Occipital lobe (tissue), 2 donors: ENCODE measurements around the gene BBS2. TPM values are rescaled to one million over a fixed set of nuclear protein-coding genes. Genes with fewer than 3 reads are reported as not detected.

Experiments used
- DNase-seq: peaks from one replicate; lab custom pipeline; 2025; lab: John Stamatoyannopoulos, UW
- total RNA-seq: library from RNA; depleted of rRNA; stranded (reverse); fragments of >200 nt; gene quantifications from one replicate; pipeline ENCODE4 v1.2.3, GENCODE V29; 2014

BBS2 gene, protein sequence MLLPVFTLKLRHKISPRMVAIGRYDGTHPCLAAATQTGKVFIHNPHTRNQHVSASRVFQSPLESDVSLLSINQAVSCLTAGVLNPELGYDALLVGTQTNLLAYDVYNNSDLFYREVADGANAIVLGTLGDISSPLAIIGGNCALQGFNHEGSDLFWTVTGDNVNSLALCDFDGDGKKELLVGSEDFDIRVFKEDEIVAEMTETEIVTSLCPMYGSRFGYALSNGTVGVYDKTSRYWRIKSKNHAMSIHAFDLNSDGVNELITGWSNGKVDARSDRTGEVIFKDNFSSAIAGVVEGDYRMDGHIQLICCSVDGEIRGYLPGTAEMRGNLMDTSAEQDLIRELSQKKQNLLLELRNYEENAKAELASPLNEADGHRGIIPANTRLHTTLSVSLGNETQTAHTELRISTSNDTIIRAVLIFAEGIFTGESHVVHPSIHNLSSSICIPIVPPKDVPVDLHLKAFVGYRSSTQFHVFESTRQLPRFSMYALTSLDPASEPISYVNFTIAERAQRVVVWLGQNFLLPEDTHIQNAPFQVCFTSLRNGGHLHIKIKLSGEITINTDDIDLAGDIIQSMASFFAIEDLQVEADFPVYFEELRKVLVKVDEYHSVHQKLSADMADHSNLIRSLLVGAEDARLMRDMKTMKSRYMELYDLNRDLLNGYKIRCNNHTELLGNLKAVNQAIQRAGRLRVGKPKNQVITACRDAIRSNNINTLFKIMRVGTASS
- total RNA-seq = 124 TPM

DNA sequence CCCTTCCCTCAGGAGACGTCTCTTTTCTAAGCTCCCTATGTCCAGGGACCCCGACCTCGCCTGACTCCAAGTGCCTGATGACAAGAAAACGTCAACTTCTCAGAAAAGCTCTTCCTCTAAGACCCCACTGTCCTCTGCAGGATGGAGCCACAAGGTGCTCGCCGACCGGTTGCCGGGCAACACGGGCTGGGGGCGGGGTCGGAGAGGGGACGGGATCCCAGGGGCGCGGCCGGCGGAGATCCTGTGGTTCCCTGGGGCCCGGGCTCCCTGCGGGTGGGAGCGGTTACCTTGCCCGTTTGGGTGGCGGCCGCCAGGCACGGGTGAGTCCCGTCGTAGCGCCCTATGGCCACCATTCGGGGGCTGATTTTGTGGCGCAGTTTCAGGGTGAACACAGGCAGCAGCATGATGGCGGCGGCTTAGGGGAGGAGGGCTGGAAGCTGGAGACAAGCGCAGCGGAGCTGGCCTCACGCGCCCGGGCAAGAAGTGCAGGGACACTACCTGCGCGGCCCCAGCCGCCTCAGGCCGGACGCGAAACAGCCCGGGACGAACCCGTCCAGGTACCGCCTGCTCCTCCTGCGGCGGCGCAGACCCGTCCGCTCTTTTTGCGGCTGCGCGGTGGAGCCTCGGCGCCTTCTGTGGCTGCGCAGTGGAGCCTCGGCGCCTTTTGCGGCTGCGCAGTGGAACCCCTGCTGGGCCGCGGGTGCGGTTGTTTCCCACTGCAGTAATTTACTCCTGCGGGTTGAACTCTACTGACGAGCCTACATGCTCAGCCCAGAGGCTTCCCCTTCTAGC is at the start of gene BBS2:
Gene BBS2 (minus strand): TSS at position 566 of the 792 bp plus-strand sequence. CDS start 162 bp downstream, at position 404.
- DNase-seq = peak; percentile 89

DNA sequence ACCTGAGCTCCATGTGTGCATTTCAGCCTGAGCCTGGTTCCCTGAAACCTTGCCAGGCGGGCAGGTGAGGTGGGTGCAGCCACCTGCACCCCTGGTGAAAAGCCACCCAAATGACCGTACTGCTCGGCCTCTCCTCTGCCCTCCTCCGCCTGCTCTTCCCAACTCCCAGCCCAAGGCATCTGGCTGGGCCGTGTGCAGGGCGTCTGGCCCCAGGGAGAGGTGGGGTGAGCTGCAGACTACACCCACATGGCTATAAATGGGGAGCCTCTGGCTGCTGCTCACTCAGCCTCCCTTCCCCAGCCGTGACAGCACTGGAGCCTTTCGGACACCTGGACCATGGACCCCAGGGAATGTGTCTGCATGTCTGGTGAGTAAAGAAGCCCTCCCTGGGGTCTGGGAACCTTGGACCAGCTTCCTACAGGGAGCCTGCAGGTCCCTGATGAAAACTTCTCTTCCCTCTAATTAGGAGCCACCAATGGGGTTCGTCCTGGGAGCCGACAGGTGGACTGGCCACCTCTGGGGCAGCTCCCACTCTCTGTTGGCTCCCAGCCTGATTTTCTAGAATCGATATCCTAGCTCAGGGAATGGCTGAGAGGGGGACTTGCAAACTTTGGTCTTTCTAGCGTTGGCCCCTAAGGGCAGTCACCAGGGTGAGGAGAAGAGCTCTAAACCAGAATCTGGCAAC is 45.1 kb upstream of the BBS2 start, which contains the start of gene MT4:
Gene MT4 (plus strand): TSS at position 281 of the 685 bp plus-strand sequence. CDS start 56 bp downstream, at position 337.
- DNase-seq = no peak

DNA sequence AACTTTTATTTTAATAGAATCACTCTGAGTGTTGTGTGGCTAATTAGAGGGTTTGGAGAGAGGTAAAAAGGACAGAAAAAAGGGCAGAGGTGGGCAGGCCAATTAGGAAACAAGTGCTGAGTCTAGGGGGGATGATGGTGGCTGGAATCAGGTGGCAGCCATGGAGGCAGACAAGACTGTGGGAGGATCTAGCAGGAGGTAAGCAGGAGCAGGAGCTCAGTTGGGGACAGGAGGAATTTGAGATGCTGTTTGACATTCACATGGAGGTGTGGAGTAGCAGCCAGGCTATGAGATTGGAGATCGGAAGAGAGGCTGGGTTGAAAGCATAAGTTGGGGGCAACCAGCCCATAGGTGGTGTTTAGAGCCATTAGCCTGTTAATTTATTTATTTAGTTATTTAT is 41.3 kb upstream of the BBS2 start:
- no peak for DNase-seq

DNA sequence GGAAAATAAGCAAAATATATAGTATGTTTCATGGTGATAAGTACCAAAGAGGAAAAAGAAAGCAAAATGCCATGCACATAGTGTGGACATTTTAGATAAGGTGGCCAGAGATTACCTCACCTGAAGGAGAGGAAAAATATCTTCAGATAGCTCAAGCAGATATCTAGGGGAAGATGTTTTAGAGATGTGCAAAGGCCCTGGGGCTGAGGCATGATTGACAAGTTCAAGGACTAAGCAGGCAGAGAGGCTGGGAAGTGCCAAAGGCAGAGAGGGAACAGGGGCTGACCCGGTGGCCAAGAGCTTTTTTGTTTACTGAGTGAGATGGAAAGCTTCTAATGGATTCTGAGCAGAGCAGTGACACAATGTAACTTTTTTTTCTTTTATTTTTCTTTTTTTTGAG is 40.6 kb upstream of the BBS2 start:
- DNase-seq = no peak

DNA sequence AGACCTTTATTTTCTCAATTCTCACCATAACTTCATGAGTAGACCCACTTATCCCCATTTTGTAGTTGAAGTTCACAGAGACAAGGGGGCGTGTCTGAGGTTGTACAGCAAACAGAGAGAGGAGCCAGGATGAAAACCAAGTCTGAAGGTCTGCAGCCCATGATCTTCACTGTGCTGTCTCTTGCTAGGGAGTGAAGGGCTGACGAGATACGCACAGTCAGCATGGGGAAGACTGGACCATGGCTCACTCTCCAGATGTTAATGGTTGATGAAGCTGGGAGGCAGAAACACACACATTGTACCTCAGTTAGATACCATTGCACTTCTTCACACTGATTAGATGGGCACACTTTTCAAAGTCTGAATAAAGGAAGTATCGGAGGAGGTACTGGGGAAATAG is 39.3 kb upstream of the BBS2 start:
- DNase-seq = no peak

DNA sequence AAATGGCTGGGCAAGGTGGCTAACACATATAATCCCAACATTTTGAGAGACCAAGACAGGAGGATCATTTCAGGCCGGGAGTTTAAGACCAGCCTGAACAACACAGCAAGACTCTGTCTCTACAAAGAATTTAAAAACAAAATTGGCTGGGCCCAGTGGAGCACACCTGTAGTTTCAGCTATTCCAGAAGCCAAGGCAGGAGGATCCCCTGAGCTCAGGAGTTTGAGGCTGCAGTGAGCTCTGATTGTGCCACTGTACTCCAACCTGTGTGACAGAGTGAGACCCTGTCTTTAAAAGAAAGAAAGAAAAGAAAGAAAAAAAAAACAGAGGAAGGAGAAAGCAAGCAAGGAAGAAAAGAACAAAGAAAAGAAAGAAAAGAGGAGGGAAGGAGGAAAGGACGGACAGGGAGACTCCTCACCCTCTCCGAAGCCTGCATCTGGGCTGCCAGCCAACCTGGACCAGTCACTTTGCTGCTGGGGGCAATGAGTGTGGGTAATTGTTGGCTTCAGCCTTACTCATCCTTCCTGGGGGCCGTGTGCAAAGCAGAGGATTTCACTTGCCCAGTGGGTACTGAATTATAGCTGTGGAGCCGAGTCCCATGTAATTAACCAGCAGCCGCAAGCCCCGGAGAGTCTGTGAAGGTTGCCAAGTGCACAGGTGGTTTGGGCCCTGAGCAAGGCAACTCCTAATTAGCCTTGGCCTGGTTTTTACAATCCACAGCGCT is 38.4 kb upstream of the BBS2 start:
- DNase-seq = peak; percentile 38

DNA sequence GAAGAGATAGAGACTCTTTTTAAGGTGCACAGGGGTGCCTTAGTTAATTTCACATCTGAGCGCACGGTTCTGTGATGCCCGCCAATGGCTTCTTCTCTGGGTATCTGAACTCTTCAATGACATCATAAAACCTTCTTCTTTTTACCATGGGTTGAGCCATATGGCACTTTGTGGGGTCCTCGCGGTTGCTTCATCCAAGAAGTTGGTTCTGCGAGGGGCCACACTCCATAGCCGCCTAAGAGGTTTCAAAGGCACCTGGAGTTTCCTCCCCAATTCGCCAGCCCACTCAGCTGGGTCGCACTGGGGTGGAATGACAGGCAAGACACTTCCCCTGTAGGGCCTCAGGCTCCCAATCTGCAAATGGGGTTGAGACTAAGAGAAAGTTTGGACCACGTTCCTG is 34.6 kb upstream of the BBS2 start:
- no peak for DNase-seq

DNA sequence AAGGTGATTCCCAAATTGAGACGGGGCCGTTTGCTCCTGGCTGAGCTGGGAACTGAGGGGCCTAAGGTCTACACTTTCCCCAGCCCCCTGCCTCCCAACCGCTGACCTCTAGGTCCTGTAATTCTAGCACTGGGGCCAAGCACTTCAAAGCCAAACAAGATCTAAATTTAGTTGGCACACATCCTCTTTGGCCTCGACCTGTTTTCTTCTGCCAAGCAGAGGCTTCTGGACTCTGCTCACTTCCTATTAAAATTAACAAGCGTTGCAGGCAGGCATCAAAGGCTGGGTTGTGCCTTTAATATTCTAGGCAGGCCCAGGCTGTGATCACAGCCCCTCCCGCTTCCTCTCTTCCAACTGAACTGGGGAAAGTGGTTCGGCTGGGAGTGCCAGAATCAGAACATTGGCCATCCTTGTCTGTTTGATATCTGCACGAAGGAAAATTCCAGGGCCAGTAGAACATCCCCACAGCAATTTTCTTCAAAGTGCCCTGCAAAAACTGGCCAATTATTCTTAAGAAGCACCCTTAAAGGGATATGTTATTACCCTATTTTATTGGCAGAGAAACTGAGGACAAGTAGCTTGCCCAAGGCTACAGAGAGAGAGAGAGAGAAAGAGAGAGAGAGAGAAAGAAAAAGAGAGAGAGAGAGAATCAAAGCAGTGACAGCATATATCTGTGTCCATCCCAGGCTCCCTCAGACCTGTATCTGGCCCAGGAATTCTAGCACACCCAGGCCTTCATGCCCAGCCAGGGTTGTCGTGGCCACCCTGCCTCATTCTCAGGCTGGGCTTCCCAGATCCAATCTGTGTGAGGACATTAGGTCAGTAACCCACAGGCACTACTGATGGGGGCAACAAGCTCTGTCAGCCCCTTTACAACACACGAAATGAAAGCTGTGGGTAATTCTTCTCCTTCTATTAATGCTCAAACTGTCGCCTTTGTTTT is 32.2 kb upstream of the BBS2 start:
- peak; percentile 63 for DNase-seq

DNA sequence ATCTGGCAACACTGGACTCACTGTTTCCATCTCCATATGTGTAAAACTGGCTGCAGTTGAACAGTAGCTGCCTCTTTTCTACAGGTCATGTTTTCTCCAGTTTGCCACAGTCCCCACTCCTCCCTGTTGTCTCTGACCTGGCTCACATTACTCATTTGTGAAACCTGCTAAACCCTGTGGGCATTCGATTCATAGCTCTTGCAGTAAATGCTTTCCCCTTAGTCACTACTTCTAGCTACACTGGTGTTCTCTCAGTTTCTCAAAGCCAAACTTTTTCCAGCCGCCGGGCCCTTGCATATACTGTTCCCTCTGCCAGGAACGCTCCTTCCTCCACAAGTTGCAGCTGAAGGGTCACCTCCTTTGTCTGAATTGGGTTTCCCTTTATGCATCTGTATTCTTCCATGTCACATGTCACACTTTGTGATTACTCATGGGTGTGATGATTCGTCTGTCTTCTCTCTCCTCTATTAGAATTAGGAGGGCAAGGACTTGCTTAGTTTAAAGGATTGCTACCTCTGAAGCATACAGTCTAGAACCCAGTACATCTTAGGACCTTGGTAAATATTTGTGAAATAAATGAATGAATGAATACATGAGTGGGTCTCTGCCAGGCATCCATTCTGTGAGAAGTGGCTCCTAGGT is 30.0 kb upstream of the BBS2 start:
- DNase-seq = no peak

DNA sequence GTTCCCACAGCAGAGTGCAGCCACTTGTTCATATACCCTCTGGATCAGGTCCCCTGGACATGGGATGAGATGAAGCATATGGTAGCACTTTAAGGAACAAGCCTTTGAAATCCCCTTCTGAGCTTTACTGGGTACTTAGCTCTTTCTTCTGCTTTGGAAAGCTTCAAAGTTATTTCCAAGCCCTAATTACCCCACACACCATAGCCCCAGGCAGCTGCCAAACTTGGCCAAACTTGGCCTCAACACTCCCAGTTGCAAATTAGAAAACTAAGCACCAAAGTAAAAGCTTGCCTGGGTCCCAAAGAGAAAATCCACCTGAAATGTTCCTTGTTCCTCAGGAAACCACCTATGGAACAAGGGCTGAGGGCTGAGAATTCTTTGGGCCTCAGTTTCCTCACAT is 29.3 kb upstream of the BBS2 start:
- DNase-seq = no peak

DNA sequence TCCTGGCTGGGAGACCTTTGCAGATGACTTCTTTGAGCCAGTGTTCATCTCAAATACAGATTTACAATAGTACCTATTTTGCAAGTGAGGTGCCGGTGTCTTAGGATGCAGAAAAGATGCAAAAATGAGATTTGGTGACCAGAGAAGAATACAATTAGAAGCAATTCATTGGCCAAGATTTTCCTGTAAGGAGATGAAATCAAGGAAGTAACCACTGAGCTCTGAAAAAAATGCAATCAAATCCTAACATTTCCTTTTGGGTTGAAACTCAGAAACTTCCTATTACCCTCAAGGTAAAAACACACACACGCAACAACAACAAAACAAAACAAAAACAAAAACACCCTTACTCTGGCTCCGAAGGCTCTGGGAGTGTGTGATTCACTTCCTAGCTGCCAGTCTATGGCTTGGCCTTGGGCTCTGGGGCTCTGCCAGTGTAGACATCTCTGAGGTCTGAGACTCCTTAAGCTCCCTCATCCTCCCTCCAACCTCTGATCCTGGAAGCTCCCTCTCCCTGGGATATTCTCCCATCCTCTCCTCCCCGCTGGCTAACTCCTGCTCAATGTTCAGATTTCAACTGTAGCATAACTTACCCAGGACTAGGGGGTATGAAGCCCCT is 28.2 kb upstream of the BBS2 start:
- no peak for DNase-seq

DNA sequence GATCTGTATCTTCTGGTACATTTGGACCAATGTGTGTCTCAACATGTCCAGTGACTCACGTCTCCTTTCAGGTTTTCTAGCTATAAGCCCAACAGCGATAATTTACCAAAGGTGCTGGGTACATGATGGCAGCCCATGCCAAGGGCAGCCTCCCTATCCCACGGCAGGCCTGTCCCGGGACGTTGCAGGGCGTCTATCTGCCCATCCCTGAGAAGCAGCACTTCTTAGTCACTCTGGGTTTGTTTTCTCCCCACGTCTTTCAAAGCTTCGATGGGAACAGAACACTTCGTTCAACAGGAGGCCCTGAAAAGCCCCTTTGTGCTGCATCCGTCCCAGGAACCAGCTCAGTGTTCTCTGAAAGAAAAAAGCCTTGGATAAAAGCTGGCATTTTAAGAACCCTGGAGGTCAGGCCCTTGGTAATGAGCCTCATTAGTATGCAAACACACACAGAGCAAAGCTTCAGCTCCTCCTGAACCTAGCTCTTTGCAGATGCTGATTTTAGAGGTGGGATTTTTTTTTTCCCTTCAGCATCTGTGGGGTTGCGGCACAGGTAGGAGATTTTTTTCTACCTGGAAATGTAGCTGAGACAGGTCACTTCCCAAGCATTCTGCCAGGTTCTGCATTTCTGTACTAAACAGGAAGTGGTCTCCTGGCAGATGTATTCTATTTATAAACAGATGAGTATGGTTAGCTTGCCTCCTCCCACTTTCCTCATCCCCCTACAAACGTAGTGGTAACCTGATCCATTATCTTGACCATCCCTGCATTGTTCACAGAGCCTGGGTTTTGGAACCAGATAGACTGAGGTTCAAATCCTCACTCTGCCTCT is 27.5 kb upstream of the BBS2 start:
- DNase-seq = peak; percentile 73

DNA sequence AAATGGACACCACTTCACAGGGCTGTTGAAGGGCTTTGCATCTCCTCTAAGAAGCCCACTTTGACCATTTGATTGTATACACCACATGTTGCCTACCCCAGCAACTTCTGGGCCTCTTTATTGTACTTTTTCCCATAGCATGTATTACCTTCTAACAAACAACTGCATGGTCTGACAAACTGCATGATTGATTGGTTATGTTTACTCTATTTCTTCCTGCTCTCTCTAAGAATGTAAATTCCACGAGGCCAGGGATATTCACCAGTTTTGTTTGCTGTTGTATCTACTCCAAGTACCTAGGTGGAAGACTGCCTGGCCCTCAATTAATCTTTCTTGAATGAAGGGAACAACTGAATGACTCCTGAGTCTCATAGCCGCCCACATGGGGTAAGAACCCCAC is 22.2 kb upstream of the BBS2 start:
- no peak for DNase-seq

DNA sequence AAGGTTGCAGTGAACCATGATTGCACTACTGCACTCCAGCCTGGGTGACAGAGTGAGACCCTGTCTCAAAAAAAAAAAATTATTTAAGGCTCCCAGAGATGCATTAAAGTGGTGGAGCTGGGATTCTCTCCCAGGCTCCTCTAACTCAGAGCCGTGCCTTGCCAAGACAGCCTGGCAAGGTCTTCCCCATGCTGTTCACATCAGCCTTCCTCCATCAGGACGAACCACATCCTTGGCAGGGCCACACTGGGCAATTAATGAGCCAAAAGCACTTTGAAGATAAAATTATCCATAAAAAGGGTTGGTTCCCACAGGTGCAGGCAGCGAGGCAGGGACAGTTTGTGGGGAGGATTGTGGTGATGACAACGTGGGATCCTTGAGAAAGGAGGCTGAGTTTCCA is 19.8 kb upstream of the BBS2 start:
- no peak for DNase-seq

DNA sequence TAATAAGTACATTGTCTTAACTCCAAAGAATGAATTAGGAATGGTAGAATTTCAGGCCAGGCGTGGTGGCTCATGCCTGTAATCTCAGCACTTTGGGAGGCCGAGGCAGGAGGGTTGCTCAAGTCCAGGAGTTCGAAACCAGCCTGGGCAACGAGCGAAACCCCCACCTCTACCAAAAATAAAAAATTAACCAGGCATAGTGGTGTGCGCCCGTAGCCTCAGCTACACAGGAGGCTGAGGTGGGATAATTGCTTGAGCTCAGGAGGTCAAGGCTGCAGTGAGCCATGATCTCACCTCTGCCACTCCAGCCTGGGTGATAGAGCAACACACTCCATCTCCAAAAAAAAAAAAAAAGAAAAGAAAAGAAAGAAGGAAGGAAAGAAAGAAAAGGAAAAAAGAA is 18.5 kb upstream of the BBS2 start:
- DNase-seq = no peak

DNA sequence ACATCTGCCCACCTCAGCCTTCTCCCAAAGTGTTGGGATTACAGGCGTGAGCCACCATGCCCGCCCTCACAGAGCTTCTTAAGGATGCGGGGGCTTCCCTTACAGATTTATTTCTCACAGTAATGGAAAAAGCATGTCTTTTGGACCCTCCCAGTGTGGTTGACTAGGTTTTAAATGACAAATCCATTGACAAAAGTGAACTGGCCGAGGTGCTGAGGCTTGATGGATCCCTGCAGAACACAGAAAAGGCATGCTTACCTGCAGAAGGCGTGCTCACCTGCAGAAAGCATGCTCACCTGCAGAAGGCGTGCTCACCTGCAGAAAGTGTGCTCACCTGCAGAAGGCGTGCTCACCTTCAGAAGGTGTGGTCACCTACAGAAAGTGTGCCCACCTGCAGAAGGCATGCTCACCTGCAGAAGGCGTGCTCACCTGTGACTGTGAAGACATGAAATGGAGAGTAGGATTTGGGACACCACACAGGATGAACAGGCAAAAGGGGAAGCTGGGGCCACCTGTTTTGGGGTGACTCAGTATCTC is 15.1 kb upstream of the BBS2 start:
- DNase-seq = no peak

DNA sequence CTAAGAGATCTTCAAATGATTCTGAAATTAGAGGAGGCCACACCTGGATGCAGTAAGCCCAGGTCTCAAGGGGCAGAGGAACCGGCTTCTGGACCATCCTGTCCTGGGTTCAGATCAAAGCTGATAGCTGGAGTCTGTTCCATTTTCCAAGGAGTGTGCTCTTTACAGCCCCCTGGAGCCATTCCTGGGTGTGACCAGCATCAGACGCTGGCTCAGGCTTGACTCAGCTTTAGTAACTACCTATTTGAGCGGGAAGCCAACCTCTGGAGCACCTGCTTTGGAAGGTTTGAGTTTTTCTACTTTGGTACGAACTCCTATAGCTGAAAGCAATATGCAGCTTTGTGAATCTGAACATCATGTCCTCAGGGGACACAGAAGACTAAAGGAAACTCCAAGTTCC is 12.9 kb upstream of the BBS2 start:
- no peak for DNase-seq
